Neural cell (in vitro differentiated cells): ENCODE data around the gene XCR1.
"Not testable (repeated sequence)": the region's sequence is repeated elsewhere in the genome, so short reads cannot be mapped to it uniquely, and the experiment has no call there.

Experiments used
- CTCF ChIP-seq: fragments of 450-650 bp; IDR thresholded peaks from 2 replicates; pipeline ENCODE4 v1.5.1; 2014; ENCODE audit warnings: antibody characterized with exemption, mild to moderate bottlenecking, moderate library complexity; ENCODE audit not compliant: poor library complexity, severe bottlenecking
- EP300 ChIP-seq: fragments of 450-650 bp; conservative IDR thresholded peaks from 2 replicates; pipeline ENCODE4 v1.6.1; 2014; ENCODE audit warnings: antibody characterized with exemption, mild to moderate bottlenecking, moderate library complexity; ENCODE audit not compliant: poor library complexity, severe bottlenecking
- EZH2 ChIP-seq: fragments of 200-600, 300-800 bp; shearing (Covaris generic), sonication (generic); IDR thresholded peaks from 2 replicates; pipeline ENCODE4 v1.6.1; 2014; ENCODE audit warnings: antibody characterized with exemption, low read length, borderline replicate concordance, mild to moderate bottlenecking; ENCODE audit not compliant: insufficient read depth, poor library complexity, severe bottlenecking
- POLR2AphosphoS5 ChIP-seq: IDR thresholded peaks from 2 replicates; pipeline ENCODE4 v1.6.1; 2012
- RAD21 ChIP-seq: fragments of 450-650 bp; conservative IDR thresholded peaks from 2 replicates; pipeline ENCODE4 v1.6.1; 2014; ENCODE audit warnings: antibody characterized with exemption, mild to moderate bottlenecking, moderate library complexity
- REST ChIP-seq: IDR thresholded peaks from 2 replicates; pipeline ENCODE4 v1.6.1; 2012; ENCODE audit warnings: borderline replicate concordance
- SMC3 ChIP-seq: fragments of 450-650 bp; conservative IDR thresholded peaks from 2 replicates; pipeline ENCODE4 v1.6.1; 2014; ENCODE audit warnings: antibody characterized with exemption, mild to moderate bottlenecking, moderate library complexity; ENCODE audit not compliant: poor library complexity
- TAF1 ChIP-seq: IDR thresholded peaks from 2 replicates; pipeline ENCODE4 v1.6.1; 2012; ENCODE audit warnings: low read depth

GRCh38 chr3:46038071-46038470 lies 10.8 kb upstream of the XCR1 start:
- TF ChIP-seq TAF1, CTCF, SMC3, POLR2AphosphoS5, EP300, EZH2, REST, RAD21: not testable (repeated sequence)
